ENCODE data around the gene SCNN1A.

DNA sequence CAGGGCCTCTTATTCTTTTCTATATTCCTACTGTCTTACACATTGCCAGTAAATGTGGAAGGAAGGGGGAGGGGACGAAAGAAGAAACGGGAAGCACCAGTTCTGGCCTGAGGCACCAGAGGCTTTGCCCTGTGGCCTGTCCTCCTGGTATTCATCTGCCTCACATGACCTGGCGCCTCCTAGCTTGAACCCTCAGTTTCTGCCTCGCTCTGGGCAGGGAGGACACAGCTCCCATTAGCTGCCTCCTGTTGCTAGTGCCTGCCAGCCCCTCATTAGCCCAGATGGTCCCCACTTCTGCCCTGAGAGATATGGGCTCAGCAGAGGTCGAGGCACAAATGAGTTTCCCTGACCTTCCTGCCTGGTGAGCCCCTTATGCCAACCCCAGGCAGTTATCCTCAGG is 67.8 kb downstream of the SCNN1A start:
- no peak for TF ChIP-seq POLR2A (IDR thresholded peaks at IDR 0.05)
- TF ChIP-seq CTCF (IDR thresholded peaks at IDR 0.05) = no peak
- TF ChIP-seq EP300 (IDR thresholded peaks at IDR 0.05) = no peak
- TF ChIP-seq POLR2AphosphoS5 (IDR thresholded peaks at IDR 0.05) = no peak

All from suprapubic skin (tissue), 4 donors.